ENCODE data around the gene ITGA5.

ITGA5 gene

GRCh38 chr12:54420766-54421144, 1.7 kb upstream of the ITGA5 start:
- Histone ChIP-seq H4K91ac (ENCODE audit: low read depth, low read length, poor library complexity) (no peak overlapping the region), H3K9ac (ENCODE audit: low read depth, low read length, poor library complexity) (no peak overlapping the region), H2AFZ (ENCODE audit: low read length) (peak overlapping the region; percentile 57), H2BK15ac (ENCODE audit: low read length) (no peak overlapping the region), H3K27ac (replicated peaks; ENCODE audit: low read length) (peak overlapping the region; percentile 12), H3K23ac (ENCODE audit: low read depth, low read length, poor library complexity) (no peak overlapping the region), H3K79me1 (ENCODE audit: low read depth, low read length) (no peaks in the 10 kb centered on the region), H3K18ac (ENCODE audit: low read length) (peak overlapping the region; percentile 49), H3K4me2 (ENCODE audit: insufficient read depth, low read length, poor library complexity, severe bottlenecking) (peak overlapping the region; percentile 19), H3K14ac (ENCODE audit: low read length) (no peak overlapping the region), H3K4me3 (ENCODE audit: low read length in 2 of 2) (no peak overlapping the region), H3K4ac (ENCODE audit: low read length) (no peak overlapping the region), H4K8ac (ENCODE audit: low read depth, low read length) (no peak overlapping the region), H3K4me1 (ENCODE audit: control insufficient read depth in 2 of 2, insufficient read depth in 1 of 2, low read depth in 1 of 2, low read length in 2 of 2) (peaks cover 15 to 24% of the 10 kb centered on the region in 2 donors), H3K27me3 (ENCODE audit: control insufficient read depth in 3 of 3, insufficient read depth in 3 of 3, low read depth in 1 of 3, low read length in 3 of 3) (peaks cover 0 to 39% (median 0%) of the 10 kb centered on the region in 3 experiments), H2AK5ac (ENCODE audit: low read depth, low read length) (no peak overlapping the region), H3K36me3 (replicated peaks in 1 of 2; ENCODE audit: control insufficient read depth in 2 of 2, insufficient read depth in 2 of 2, low read length in 2 of 2) (no peaks in the 10 kb centered on the region), H2BK12ac (ENCODE audit: low read length) (no peak overlapping the region), H3K9me3 (replicated peaks in 1 of 2; ENCODE audit: control insufficient read depth in 2 of 2, insufficient read depth in 1 of 2, low read depth in 1 of 2, low read length in 2 of 2) (no peaks in the 10 kb centered on the region), H2BK120ac (ENCODE audit: low read depth, low read length) (no peak overlapping the region), H2BK5ac (ENCODE audit: low read length) (no peak overlapping the region)
- no CpG with 5 or more reads among the region's 2 CpGs for WGBS, 2 donors (ENCODE audit: extremely low coverage in 2 of 2, insufficient read length in 2 of 2, insufficient replicate concordance in 1 of 2)
- DNase-seq (ENCODE audit: low spot score) = no peak

GRCh38 chr12:54418441-54419087, 502 bp downstream of the ITGA5 start:
- H3K36me3 ChIP-seq (replicated peaks in 1 of 2; ENCODE audit: control insufficient read depth in 2 of 2, insufficient read depth in 2 of 2, low read length in 2 of 2) = no peaks in the 10 kb centered on the region
- H3K27me3 ChIP-seq (ENCODE audit: control insufficient read depth in 3 of 3, insufficient read depth in 3 of 3, low read depth in 1 of 3, low read length in 3 of 3) = peaks cover 0 to 27% (median 0%) of the 10 kb centered on the region in 3 experiments
- H3K4me3 ChIP-seq (ENCODE audit: low read length in 2 of 2) = peak overlapping the region; percentile 86 to 96
- peaks cover 4% of the 10 kb centered on the region for H3K79me1 ChIP-seq (ENCODE audit: low read depth, low read length)
- peak overlapping the region; percentile 86 for H3K9ac ChIP-seq (ENCODE audit: low read depth, low read length, poor library complexity)
- peak overlapping the region; percentile 52 for H2BK120ac ChIP-seq (ENCODE audit: low read depth, low read length)
- H2BK5ac ChIP-seq (ENCODE audit: low read length) = peak overlapping the region; percentile 45
- peak overlapping the region; percentile 86 for H3K4me2 ChIP-seq (ENCODE audit: insufficient read depth, low read length, poor library complexity, severe bottlenecking)
- H2BK15ac ChIP-seq (ENCODE audit: low read length) = peak overlapping the region; percentile 31
- no peak overlapping the region for H2BK12ac ChIP-seq (ENCODE audit: low read length)
- no peak for DNase-seq (ENCODE audit: low spot score)
- H2AK5ac ChIP-seq (ENCODE audit: low read depth, low read length) = peak overlapping the region; percentile 7
- peak overlapping the region; percentile 76 for H3K4ac ChIP-seq (ENCODE audit: low read length)
- H3K18ac ChIP-seq (ENCODE audit: low read length) = peak overlapping the region; percentile 96
- H4K8ac ChIP-seq (ENCODE audit: low read depth, low read length) = no peak overlapping the region
- H3K4me1 ChIP-seq (ENCODE audit: control insufficient read depth in 2 of 2, insufficient read depth in 1 of 2, low read depth in 1 of 2, low read length in 2 of 2) = peaks cover 15 to 24% of the 10 kb centered on the region in 2 donors
- H3K27ac ChIP-seq (replicated peaks; ENCODE audit: low read length) = no peak overlapping the region
- H3K14ac ChIP-seq (ENCODE audit: low read length) = peak overlapping the region; percentile 25
- H4K91ac ChIP-seq (ENCODE audit: low read depth, low read length, poor library complexity) = no peak overlapping the region
- no CpG with 5 or more reads among the region's 35 CpGs for WGBS, 2 donors (ENCODE audit: extremely low coverage in 2 of 2, insufficient read length in 2 of 2, insufficient replicate concordance in 1 of 2)
- peak overlapping the region; percentile 90 for H3K23ac ChIP-seq (ENCODE audit: low read depth, low read length, poor library complexity)
- no peaks in the 10 kb centered on the region for H3K9me3 ChIP-seq (replicated peaks in 1 of 2; ENCODE audit: control insufficient read depth in 2 of 2, insufficient read depth in 1 of 2, low read depth in 1 of 2, low read length in 2 of 2)
- H2AFZ ChIP-seq (ENCODE audit: low read length) = peak overlapping the region; percentile 98

DNA sequence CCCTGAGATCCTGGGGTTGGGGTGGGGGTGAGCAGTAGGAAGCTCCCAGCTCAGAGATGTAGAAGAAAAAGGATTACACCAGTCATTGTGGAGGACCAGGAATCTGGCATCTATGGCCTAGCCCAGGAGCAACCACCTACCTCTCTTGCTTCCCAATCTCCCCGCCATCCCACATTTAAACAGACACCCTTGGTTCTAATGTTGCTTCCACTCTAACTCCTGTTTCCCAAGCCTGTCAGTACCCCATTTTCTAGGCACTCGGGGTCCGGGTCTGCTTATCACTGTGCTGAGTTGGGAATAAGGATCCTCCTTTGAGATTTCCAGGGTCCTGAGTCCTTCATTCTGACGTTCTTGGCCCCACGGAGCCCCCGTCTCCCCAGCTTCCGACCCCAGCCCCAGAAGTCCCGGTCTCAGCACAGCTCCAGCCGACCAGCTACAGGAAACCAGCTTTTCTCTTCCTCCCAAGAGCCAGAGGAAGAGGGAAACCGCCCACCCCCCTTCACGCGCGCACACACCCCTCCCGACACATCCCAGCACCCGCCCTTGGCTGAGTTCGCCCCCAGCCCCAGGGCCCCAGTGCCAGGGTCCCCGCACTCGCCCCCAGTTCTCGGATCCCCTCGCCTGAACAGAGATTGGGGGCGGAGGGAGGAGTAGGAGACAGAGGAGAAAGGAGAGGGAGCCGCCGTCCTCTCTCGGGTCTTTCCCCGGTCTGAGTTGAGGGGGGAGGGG, 1.2 kb downstream of the ITGA5 start:
- Histone ChIP-seq H2BK15ac (ENCODE audit: low read length) (no peak overlapping the region), H4K8ac (ENCODE audit: low read depth, low read length) (no peak overlapping the region), H2BK120ac (ENCODE audit: low read depth, low read length) (peak overlapping the region; percentile 52), H3K4me1 (ENCODE audit: control insufficient read depth in 2 of 2, insufficient read depth in 1 of 2, low read depth in 1 of 2, low read length in 2 of 2) (peaks cover 15 to 24% of the 10 kb centered on the region in 2 donors), H3K27ac (replicated peaks; ENCODE audit: low read length) (no peak overlapping the region), H3K27me3 (ENCODE audit: control insufficient read depth in 3 of 3, insufficient read depth in 3 of 3, low read depth in 1 of 3, low read length in 3 of 3) (peaks cover 0 to 20% (median 0%) of the 10 kb centered on the region in 3 experiments), H2BK5ac (ENCODE audit: low read length) (peak overlapping the region; percentile 45), H3K9me3 (replicated peaks in 1 of 2; ENCODE audit: control insufficient read depth in 2 of 2, insufficient read depth in 1 of 2, low read depth in 1 of 2, low read length in 2 of 2) (no peaks in the 10 kb centered on the region), H2AFZ (ENCODE audit: low read length) (peak overlapping the region; percentile 98), H3K79me1 (ENCODE audit: low read depth, low read length) (peaks cover 4% of the 10 kb centered on the region), H4K91ac (ENCODE audit: low read depth, low read length, poor library complexity) (no peak overlapping the region), H3K4ac (ENCODE audit: low read length) (no peak overlapping the region), H3K9ac (ENCODE audit: low read depth, low read length, poor library complexity) (peak overlapping the region; percentile 86), H3K36me3 (replicated peaks in 1 of 2; ENCODE audit: control insufficient read depth in 2 of 2, insufficient read depth in 2 of 2, low read length in 2 of 2) (no peaks in the 10 kb centered on the region), H2BK12ac (ENCODE audit: low read length) (no peak overlapping the region), H2AK5ac (ENCODE audit: low read depth, low read length) (peak overlapping the region; percentile 7), H3K4me3 (ENCODE audit: low read length in 2 of 2) (peak overlapping the region; percentile 86 to 96), H3K4me2 (ENCODE audit: insufficient read depth, low read length, poor library complexity, severe bottlenecking) (peak overlapping the region; percentile 86), H3K23ac (ENCODE audit: low read depth, low read length, poor library complexity) (no peak overlapping the region), H3K14ac (ENCODE audit: low read length) (no peak overlapping the region), H3K18ac (ENCODE audit: low read length) (peak overlapping the region; percentile 96)
- no peak for DNase-seq (ENCODE audit: low spot score)
- no CpG with 5 or more reads among the region's 25 CpGs for WGBS, 2 donors (ENCODE audit: extremely low coverage in 2 of 2, insufficient read length in 2 of 2, insufficient replicate concordance in 1 of 2)

Data from neuronal stem cell (in vitro differentiated cells).